ENCODE data around the gene TEAD1.

Gene TEAD1

GRCh38 chr11:12686246-12687060 lies 12.2 kb downstream of the TEAD1 start:
- FAIRE-seq, result no peak
- DNase-seq (ENCODE audit: low spot score), result no peak

DNA sequence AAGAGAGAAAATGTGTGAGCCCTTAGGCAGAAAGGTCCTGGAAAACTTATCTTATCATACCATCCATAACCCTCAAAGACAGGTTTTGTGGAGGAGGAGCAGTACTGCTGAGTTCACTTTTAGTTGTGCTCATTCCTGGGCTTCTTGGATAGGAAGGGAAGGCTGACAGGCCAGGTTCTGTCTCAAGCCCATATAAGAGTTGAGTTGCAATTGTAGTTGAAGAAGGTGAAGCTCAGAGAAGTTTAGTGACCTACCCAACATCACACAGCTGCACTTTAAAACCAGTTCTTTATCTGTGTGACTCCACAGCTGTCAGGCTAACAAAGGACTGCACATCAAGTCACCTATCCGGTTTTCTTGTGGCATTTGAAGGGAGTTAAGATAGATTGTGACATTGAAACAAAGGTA lies 13.0 kb downstream of the TEAD1 start:
- DNase-seq (ENCODE audit: low spot score), result no peak
- no peak for FAIRE-seq

- no peak for DNase-seq (ENCODE audit: low spot score)
Measured at GRCh38 chr11:12687740-12688139, 13.5 kb downstream of the TEAD1 start.

DNA sequence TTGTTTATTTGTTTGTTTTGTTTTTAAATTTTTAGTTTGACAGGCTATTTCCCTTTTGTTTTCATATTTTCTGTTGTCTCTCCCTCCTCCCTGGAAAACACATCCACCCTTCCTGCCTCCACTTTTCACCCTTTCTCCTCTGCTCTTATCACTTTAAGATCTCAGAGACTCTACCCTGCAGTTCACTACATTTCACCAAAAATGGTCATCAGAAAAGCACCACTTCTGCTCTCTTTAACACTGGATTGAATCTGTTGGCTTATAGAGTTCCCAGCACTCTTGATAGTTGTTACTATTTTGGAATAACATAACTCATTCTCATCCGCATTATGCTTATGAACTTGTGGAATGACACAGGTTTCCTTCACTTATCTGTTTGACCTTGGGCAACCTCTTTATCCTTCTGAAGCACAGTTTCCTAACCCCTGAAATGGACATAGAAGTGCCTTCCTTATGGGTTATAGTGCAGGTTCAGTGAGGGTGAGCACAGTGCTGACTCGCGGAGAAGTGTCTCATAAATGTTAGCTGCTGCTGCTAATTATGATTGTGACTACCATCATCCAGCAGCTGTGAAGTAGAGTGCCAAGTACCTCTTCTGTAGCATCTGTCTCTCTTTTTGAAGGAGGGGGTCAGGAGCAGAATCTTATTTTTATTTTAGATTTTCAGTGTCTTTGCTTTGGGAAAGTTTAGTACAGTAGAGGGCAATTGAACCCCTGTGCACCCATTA lies 15.0 kb downstream of the TEAD1 start:
- DNase-seq (ENCODE audit: low spot score) (no peak), FAIRE-seq (no peak)

More at GRCh38 chr11:12687740-12688139, 13.5 kb downstream of the TEAD1 start:
- no peak for FAIRE-seq

GRCh38 chr11:12690663-12691062 lies 16.4 kb downstream of the TEAD1 start:
- FAIRE-seq, result no peak

GRCh38 chr11:12691473-12691872 lies 17.3 kb downstream of the TEAD1 start:
- FAIRE-seq (no peak), DNase-seq (ENCODE audit: low spot score) (no peak)

More at GRCh38 chr11:12690663-12691062, 16.4 kb downstream of the TEAD1 start:
- DNase-seq (ENCODE audit: low spot score), result no peak

DNA sequence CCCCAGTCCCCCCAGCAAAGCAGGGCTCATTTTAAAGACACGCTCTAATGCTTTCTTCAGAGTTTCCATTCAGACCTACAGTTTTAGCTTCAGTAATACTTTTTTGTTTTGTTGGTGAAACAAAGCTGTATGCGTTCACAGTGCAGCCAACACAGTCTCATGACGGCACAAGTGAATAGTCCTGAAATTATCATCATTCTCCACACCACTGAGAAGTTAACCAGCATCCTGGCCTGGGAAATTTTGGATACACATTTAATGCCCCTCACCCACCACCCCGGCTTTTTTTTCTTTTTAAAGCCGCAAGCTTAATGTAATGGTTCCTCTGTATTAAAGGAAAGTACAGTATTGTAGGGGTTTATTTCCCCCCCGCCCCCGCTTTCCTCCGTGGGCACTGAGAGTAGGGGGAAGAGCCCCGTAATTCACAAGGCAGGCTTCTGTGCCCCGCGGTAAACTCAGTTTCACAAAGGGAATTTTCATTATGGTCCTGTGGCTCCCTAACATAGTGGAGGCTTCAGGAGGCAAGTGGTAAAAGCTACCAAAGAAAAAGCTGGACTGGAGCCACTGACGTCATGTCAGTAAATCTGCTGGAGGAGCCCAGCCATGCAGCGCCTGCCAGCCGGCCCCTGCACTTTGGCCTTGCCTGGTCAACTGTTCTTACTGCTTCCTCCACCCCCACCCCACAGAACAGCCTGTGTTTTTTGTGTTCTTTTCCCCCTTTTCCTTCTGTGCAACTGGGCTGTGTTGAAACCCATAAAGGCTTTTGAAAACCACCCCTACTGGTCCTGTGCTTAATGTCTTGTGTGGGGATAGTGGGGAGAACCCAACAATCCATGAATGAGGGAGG lies 18.2 kb downstream of the TEAD1 start:
- FAIRE-seq (no peak), DNase-seq (ENCODE audit: low spot score) (peak; percentile 70)

- DNase-seq (ENCODE audit: low spot score) (no peak), FAIRE-seq (no peak)
Measured at GRCh38 chr11:12693094-12693478, 18.9 kb downstream of the TEAD1 start.

GRCh38 chr11:12693479-12694182 lies 19.4 kb downstream of the TEAD1 start:
- DNase-seq (ENCODE audit: low spot score), result peak; percentile 84

DNA sequence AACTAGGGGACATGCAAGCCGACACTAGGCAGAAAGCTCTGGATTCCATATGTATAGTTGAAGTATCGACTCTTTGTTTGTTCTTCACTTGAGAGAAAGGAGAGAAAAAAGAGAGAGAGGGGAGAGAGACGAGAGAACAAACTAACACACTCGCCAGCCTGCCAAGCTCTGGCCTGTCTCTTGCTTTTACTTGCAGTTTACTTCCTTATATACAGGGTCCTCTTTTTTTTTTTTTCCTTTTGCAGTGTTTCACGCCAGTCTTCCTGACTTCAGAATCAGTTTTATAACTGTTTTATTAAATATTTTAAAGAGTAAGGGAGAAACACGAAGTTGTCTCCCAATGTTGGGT lies 19.9 kb downstream of the TEAD1 start:
- FAIRE-seq (no peak), DNase-seq (ENCODE audit: low spot score) (no peak)

More at GRCh38 chr11:12693479-12694182, 19.4 kb downstream of the TEAD1 start:
- no peak for FAIRE-seq

GRCh38 chr11:12695221-12695794 lies 21.1 kb downstream of the TEAD1 start:
- no peak for FAIRE-seq
- no peak for DNase-seq (ENCODE audit: low spot score)

GRCh38 chr11:12695873-12696272 lies 21.7 kb downstream of the TEAD1 start:
- no peak for DNase-seq (ENCODE audit: low spot score)
- FAIRE-seq, result no peak

DNA sequence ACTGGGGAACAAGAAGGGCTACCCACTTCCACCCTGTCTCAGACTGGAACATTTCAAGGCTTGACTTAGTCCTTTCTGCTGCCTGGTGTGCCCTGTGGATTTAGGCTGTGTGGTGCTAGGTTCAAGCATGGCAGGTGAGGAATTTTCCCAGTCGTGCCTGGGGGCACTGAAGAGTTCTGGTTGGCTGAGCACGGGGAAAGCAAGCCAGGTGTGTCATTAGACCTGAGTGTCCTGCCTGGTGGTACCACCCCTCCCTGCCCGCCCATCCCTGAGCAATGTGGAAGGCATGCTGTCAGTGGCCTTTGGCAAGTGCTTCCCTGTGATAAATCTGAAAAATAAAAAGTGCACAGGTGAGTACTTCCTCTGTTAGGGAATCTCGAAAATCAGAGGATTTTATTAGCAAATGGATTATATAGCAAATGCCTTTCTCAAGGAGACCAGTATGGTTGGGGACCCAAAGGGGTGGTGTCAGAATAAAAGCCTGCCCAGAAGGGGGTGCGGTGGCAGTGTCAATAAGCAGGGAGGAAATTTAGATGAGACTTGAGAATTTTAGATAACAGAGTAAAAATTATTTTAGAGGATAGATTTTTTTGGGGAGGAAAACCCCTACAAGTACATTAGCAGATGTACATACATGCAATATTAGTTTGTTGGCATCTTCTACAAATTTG lies 22.8 kb downstream of the TEAD1 start:
- DNase-seq (ENCODE audit: low spot score) (no peak), FAIRE-seq (no peak)

- DNase-seq (ENCODE audit: low spot score), result no peak
- no peak for FAIRE-seq
Measured at GRCh38 chr11:12698048-12698447, 23.8 kb downstream of the TEAD1 start.

DNA sequence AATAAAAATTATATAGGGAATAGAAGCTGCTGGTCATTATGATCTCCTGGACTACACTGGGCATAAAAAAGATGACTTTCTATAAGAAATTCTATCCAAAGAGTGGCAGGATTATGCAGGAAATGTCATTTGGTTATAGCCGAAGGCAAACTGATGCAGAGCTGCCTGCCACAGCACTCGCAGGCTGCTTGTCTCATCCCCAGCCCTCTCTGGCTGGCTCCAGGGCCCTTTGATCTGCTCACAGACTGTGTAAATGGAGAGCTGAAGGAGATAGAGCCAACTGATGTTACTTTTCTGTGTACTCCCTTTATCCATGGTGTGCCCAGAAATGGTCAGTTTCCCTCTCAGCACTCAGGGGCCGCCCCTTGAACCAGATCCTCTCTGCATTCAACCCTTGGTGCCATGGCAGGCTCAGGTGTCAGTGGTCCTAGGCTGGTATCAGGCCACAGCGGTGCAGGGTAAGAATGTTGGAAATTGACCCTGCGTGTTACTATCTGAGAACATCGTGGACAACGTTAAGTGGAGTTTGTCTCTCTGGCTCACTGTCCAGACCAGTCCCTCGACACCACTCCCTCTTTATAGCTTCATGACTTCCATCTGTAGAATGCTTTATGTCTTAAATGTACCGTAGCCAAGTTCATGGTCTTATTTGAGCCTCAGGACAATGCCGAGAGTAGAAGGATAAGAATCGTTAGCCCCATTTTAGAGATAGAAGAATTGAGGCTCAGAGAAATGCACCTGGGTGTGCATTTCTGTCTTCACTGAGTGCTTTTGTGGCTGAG lies 27.8 kb downstream of the TEAD1 start:
- DNase-seq (ENCODE audit: low spot score), result no peak

DNA sequence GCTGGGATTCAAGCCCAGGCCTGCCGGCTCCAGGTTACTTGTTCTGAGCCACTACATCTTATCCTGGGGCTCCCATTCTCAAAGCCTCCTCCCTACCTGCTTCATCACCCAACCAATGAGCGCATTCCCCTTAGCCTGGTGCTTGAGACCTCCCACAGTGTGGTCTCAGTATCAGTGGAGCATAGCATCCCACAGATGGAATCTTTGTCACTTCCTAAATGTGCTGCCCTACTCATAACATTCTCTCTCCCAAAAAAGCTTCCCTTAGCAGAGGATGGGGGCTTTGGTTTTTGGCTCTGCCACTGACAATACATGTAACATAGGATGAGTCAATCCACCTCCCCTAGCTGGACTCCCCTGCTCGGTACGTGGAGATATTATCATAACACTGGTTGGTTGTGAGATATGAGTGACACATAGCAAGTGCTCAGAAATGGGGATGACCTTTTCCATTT lies 28.8 kb downstream of the TEAD1 start:
- DNase-seq (ENCODE audit: low spot score), result no peak
- FAIRE-seq, result no peak

More for the DNA sequence above, 27.8 kb downstream of the TEAD1 start:
- no peak for FAIRE-seq

DNA sequence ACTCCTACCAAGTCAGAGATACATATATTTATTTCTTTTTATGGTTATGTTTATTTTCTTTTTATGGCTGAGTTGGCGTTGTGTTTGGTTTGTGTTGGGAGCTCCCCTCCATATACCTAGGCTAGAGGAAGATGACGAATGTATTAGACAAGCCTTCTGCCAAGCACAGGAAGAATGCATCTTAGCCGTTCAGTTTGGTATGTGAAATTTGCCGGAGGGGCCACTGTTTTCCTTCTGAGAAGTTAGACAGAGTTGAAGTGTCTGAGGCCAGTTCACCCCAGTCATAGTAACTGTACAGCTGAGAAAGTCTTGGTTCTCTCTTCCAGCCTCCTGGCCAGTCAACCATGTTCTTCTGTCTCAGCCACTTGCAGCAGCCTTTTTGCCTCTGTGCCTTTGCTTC lies 29.8 kb downstream of the TEAD1 start:
- no peak for DNase-seq (ENCODE audit: low spot score)

GRCh38 chr11:12705874-12706273 lies 31.7 kb downstream of the TEAD1 start:
- DNase-seq (ENCODE audit: low spot score) (no peak), FAIRE-seq (no peak)

More for the DNA sequence above, 29.8 kb downstream of the TEAD1 start:
- no peak for FAIRE-seq
